Nucleus accumbens (tissue), 56 donors: ENCODE measurements around the gene PPT2.
"Not testable (repeated sequence)": the region's sequence is repeated elsewhere in the genome, so short reads cannot be mapped to it uniquely, and the experiment has no call there.

Experiments used
- DNase-seq, 56 donors: peaks; one replicate each; lab custom pipeline; 2025; lab: John Stamatoyannopoulos, UW

Gene PPT2

GRCh38 chr6:32186151-32186840 is 32.4 kb downstream of the PPT2 start:
- not testable (repeated sequence) for DNase-seq

GRCh38 chr6:32187009-32187709 is 33.2 kb downstream of the PPT2 start:
- no peak for DNase-seq

GRCh38 chr6:32187725-32188380 is 33.9 kb downstream of the PPT2 start:
- DNase-seq, result not testable (repeated sequence)

GRCh38 chr6:32188381-32189068 is 34.6 kb downstream of the PPT2 start:
- no peak for DNase-seq

GRCh38 chr6:32189069-32189741 is 35.3 kb downstream of the PPT2 start:
- peak in 3 of 56 donors; percentile 43 to 55 (median 49) for DNase-seq

- peak in 5 of 56 donors; percentile 39 to 76 (median 57) for DNase-seq
These were observed 35.8 kb downstream of the PPT2 start for GRCh38 chr6:32189742-32190053.

GRCh38 chr6:32190054-32190851 is 36.3 kb downstream of the PPT2 start, which contains the start of gene PBX2:
TSS of gene PBX2 (minus strand) at chr6:32190202. CDS start at chr6:32189915, 287 bp downstream.
- peak in 55 of 56 donors; percentile 30 to 95 (median 86) for DNase-seq

- no peak for DNase-seq
These were observed 37.2 kb downstream of the PPT2 start for GRCh38 chr6:32190911-32191677.

GRCh38 chr6:32191696-32192607 is 38.0 kb downstream of the PPT2 start:
- no peak for DNase-seq

- DNase-seq, result peak in 2 of 56 donors; percentile 10 to 43
These were observed 38.7 kb downstream of the PPT2 start, which contains the start of gene GPSM3 for GRCh38 chr6:32192608-32193039. TSS of gene GPSM3 (minus strand) at chr6:32192643. CDS start at chr6:32192513, 130 bp downstream.

GRCh38 chr6:32193096-32193495 is 39.2 kb downstream of the PPT2 start:
- DNase-seq, result not testable (repeated sequence)

GRCh38 chr6:32194388-32194787 is 40.4 kb downstream of the PPT2 start:
- no peak for DNase-seq

GRCh38 chr6:32194825-32195651 is 41.1 kb downstream of the PPT2 start:
- DNase-seq, result peak in 26 of 56 donors; percentile 14 to 71 (median 44)

GRCh38 chr6:32195652-32195901 is 41.6 kb downstream of the PPT2 start:
- DNase-seq, result peak; percentile 91 to 100 (median 100)

GRCh38 chr6:32195902-32196681 is 42.2 kb downstream of the PPT2 start:
- DNase-seq, result peak in 55 of 56 donors; percentile 53 to 98 (median 90)
